ENCODE data around the gene CTXN1. TPM values are rescaled to one million over a fixed set of nuclear protein-coding genes. Genes with fewer than 3 reads are reported as not detected.

CTXN1 gene
- total and polyA plus RNA-seq, 8 donors: 0.67 to 5.1 (median 1.7) TPM

GRCh38 chr19:7928334-7928706 is 2.4 kb upstream of the CTXN1 start:
- H3K4me1 ChIP-seq: peaks cover 0 to 14% (median 9%) of the 10 kb centered on the region in 3 donors
- WGBS, 2 donors: 82 to 83% methylated on average over 9 of the region's 9 CpGs
- no peak overlapping the region for H3K4me3 ChIP-seq
- no peaks in the 10 kb centered on the region for H3K9me3 ChIP-seq
- TF ChIP-seq CTCF (IDR thresholded peaks at IDR 0.05): no peak
- no peaks in the 10 kb centered on the region for H3K27me3 ChIP-seq
- FAIRE-seq (no peak), ATAC-seq (no peak), DNase-seq (peak in 2 of 6 donors; percentile 3 to 13)
- intact Hi-C loops (cut with DNase I): loop anchor here in 1 of 3 donors (10.0 kb wide), 1 partner anchor 74 kb away; no protein-coding TSS in a partner anchor
- H3K36me3 ChIP-seq: peaks cover 0 to 28% (median 20%) of the 10 kb centered on the region in 3 donors
- H3K27ac ChIP-seq: peak overlapping the region in 2 of 4 donors; percentile 66 to 74

- no peak for TF ChIP-seq CTCF (IDR thresholded peaks at IDR 0.05)
- H3K4me3 ChIP-seq: no peak overlapping the region
- H3K27ac ChIP-seq: peak overlapping the region in 2 of 4 donors; percentile 66 to 74
- 88 to 89% methylated on average over 21 to 23 of the region's 23 CpGs for WGBS, 2 donors
- FAIRE-seq (no peak), DNase-seq (peak in 5 of 6 donors; percentile 16 to 84 (median 33)), ATAC-seq (no peak)
- peaks cover 0 to 24% (median 15%) of the 10 kb centered on the region in 3 donors for H3K36me3 ChIP-seq
- peaks cover 0 to 14% (median 9%) of the 10 kb centered on the region in 3 donors for H3K4me1 ChIP-seq
- intact Hi-C loops (cut with DNase I): loop anchor here in 1 of 3 donors (10.0 kb wide), 1 partner anchor 73 kb away; no protein-coding TSS in a partner anchor
- no peaks in the 10 kb centered on the region for H3K27me3 ChIP-seq
- no peaks in the 10 kb centered on the region for H3K9me3 ChIP-seq
Observed at GRCh38 chr19:7927605-7928333, 1.8 kb upstream of the CTXN1 start.

GRCh38 chr19:7926727-7927604 is 1.0 kb upstream of the CTXN1 start:
- intact Hi-C loops (cut with DNase I): loop anchor here in 1 of 3 donors (10.0 kb wide), 1 partner anchor 72 kb away; no protein-coding TSS in a partner anchor
- no peak for ATAC-seq
- H3K9me3 ChIP-seq: no peaks in the 10 kb centered on the region
- H3K4me3 ChIP-seq: peak overlapping the region in 1 of 4 donors; percentile 48
- peaks cover 0 to 20% (median 8%) of the 10 kb centered on the region in 3 donors for H3K36me3 ChIP-seq
- no peak for TF ChIP-seq CTCF (IDR thresholded peaks at IDR 0.05)
- DNase-seq: peak in 4 of 6 donors; percentile 13 to 85 (median 40)
- 76 to 78% methylated on average over 32 of the region's 32 CpGs for WGBS, 2 donors
- H3K27me3 ChIP-seq: no peaks in the 10 kb centered on the region
- FAIRE-seq: no peak
- H3K4me1 ChIP-seq: peaks cover 0 to 14% (median 9%) of the 10 kb centered on the region in 3 donors
- H3K27ac ChIP-seq: no peak overlapping the region

- FAIRE-seq: no peak
- TF ChIP-seq CTCF (IDR thresholded peaks at IDR 0.05): peak; percentile 66 to 79 (median 75)
- no peaks in the 10 kb centered on the region for H3K27me3 ChIP-seq
- H3K9me3 ChIP-seq: no peaks in the 10 kb centered on the region
- peak overlapping the region; percentile 7 to 48 (median 28) for H3K4me3 ChIP-seq
- WGBS, 2 donors: 1% methylated on average over 34 to 98 of the region's 98 CpGs
- peak; percentile 39 to 89 (median 73) for DNase-seq
- intact Hi-C loops (cut with DNase I): loop anchor here in 1 of 3 donors (10.0 kb wide), 1 partner anchor 71 kb away; no protein-coding TSS in a partner anchor
- peaks cover 0 to 6% (median 0%) of the 10 kb centered on the region in 3 donors for H3K36me3 ChIP-seq
- no peak overlapping the region for H3K27ac ChIP-seq
- H3K4me1 ChIP-seq: peaks cover 6 to 21% (median 9%) of the 10 kb centered on the region in 3 donors
- no peak for ATAC-seq
Observed at GRCh38 chr19:7925171-7925851, 624 bp downstream of the CTXN1 start.
